Measurements from ENCODE around the gene BMPR1B. TPM values are rescaled to one million over a fixed set of nuclear protein-coding genes. Genes with fewer than 3 reads are reported as not detected.

The BMPR1B gene
- total and polyA plus RNA-seq, 9 of the 15 experiments (the other 6 are each of a cell fraction or from before 2014, with no cell fraction given), result 0.01 TPM; not detected in 8

DNA sequence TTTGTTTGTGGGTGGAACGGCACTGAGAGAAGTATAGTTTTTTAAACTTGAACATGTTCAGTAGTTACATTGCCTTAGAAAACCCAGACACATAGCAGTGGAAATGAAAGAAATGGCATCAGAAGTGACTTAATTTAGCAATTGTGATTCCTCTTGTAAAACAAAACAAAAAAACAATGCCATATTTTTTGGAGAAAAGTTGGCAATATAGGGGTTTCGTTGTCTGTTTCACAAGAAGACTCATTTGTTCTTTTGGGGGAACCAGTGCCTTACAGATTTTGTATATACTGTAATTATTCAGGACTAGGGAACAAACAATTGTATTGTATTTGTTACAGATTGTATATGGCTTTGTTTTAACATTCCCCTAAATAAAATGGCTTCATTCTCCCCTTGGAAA, 400.3 kb downstream of the BMPR1B start:
- no peak overlapping the region for H2AFZ ChIP-seq (ENCODE audit: low read depth, low read length)
- WGBS (ENCODE audit: insufficient coverage, low coverage, missing lambda C conversion rate), result 6% methylated on average over 2 of the region's 2 CpGs
- no peak for DNase-seq (ENCODE audit: extremely low read depth in 1 of 4, low spot score in 3 of 4)
- no peaks in the 10 kb centered on the region for H3K9me3 ChIP-seq (replicated peaks; ENCODE audit: control insufficient read depth, insufficient read depth, low read depth, low read length)
- H3K27ac ChIP-seq (ENCODE audit: extremely low read depth, low read depth, low read length), result no peak overlapping the region
- no peak for ATAC-seq
- CTCF ChIA-PET (ENCODE audit: low intra/inter-chr PET ratio), result no interaction called here
- H3K4me1 ChIP-seq (replicated peaks in 1 of 2; ENCODE audit: control insufficient read depth in 2 of 2, insufficient read depth in 2 of 2, low read length in 2 of 2), result no peaks in the 10 kb centered on the region
- intact Hi-C loops (cut with micrococcal nuclease), result no loop called here
- no peak overlapping the region for H3K9ac ChIP-seq (ENCODE audit: insufficient read depth in 1 of 2, low read depth in 2 of 2, low read length in 2 of 2)
- no peaks in the 10 kb centered on the region for H4K20me1 ChIP-seq (replicated peaks; ENCODE audit: control insufficient read depth, insufficient read depth, low read length)
- BruUV-seq (replicated peaks), result no TSS peak
- FAIRE-seq, result no peak
- no peak overlapping the region for H3K4me3 ChIP-seq
- H3K79me2 ChIP-seq (ENCODE audit: control insufficient read depth, insufficient read depth, low read length), result no peaks in the 10 kb centered on the region
- POLR2A ChIA-PET, result no interaction called here
- in situ Hi-C loops (cut with MboI), result loop anchor here (25.0 kb wide), 1 partner anchor 354 kb away; no protein-coding TSS in a partner anchor
- TF ChIP-seq CXXC5 (CRISPR knock-in tag; IDR thresholded peaks at IDR 0.05) (no peak), NR3C1 (CRISPR knock-in tag; IDR thresholded peaks at IDR 0.05) (no peak), HOMEZ (CRISPR knock-in tag; IDR thresholded peaks at IDR 0.05) (no peak), ZNF76 (CRISPR knock-in tag; IDR thresholded peaks at IDR 0.05; ENCODE audit: borderline replicate concordance) (no peak), HDAC3 (IDR thresholded peaks at IDR 0.05; ENCODE audit: borderline replicate concordance, partially characterized antibody) (no peak)
- TF ChIP-seq, protein P1, sequence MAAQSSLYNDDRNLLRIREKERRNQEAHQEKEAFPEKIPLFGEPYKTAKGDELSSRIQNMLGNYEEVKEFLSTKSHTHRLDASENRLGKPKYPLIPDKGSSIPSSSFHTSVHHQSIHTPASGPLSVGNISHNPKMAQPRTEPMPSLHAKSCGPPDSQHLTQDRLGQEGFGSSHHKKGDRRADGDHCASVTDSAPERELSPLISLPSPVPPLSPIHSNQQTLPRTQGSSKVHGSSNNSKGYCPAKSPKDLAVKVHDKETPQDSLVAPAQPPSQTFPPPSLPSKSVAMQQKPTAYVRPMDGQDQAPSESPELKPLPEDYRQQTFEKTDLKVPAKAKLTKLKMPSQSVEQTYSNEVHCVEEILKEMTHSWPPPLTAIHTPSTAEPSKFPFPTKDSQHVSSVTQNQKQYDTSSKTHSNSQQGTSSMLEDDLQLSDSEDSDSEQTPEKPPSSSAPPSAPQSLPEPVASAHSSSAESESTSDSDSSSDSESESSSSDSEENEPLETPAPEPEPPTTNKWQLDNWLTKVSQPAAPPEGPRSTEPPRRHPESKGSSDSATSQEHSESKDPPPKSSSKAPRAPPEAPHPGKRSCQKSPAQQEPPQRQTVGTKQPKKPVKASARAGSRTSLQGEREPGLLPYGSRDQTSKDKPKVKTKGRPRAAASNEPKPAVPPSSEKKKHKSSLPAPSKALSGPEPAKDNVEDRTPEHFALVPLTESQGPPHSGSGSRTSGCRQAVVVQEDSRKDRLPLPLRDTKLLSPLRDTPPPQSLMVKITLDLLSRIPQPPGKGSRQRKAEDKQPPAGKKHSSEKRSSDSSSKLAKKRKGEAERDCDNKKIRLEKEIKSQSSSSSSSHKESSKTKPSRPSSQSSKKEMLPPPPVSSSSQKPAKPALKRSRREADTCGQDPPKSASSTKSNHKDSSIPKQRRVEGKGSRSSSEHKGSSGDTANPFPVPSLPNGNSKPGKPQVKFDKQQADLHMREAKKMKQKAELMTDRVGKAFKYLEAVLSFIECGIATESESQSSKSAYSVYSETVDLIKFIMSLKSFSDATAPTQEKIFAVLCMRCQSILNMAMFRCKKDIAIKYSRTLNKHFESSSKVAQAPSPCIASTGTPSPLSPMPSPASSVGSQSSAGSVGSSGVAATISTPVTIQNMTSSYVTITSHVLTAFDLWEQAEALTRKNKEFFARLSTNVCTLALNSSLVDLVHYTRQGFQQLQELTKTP (IDR thresholded peaks at IDR 0.05; ENCODE audit: low read depth in 1 of 2, partially characterized antibody in 2 of 2), result no peak
- H3K36me3 ChIP-seq (ENCODE audit: control insufficient read depth, insufficient read depth, low read length), result no peaks in the 10 kb centered on the region
- no peak overlapping the region for H3K4me2 ChIP-seq (ENCODE audit: insufficient read depth, low read length)
- H3K27me3 ChIP-seq (ENCODE audit: control insufficient read depth in 2 of 2, insufficient read depth in 2 of 2, low read length in 2 of 2), result peaks cover 0 to 4% of the 10 kb centered on the region in 2 experiments; a peak in 3 of 5 replicates
- H3K9me1 ChIP-seq (ENCODE audit: control insufficient read depth, insufficient read depth, low read length), result no peaks in the 10 kb centered on the region
